ENCODE measurements around the gene EEF1AKMT4. TPM values are rescaled to one million over a fixed set of nuclear protein-coding genes. Genes with fewer than 3 reads are reported as not detected.
A peak's percentile ranks its signal among the peaks of the same experiment; 100 is the strongest.

The EEF1AKMT4 gene
- total RNA-seq, 2 experiments from 2014 or later: 18.8 TPM

GRCh38 chr3:184229394-184230080 lies 19.9 kb upstream of the EEF1AKMT4 start, which contains the start of gene VWA5B2:
Gene VWA5B2 (plus strand): TSS chr3:184229585. CDS start chr3:184230529, 944 bp downstream.
- Histone ChIP-seq H3K9me3 (ENCODE audit: low read length) (no peaks in the 10 kb centered on the region), H2AFZ (ENCODE audit: low read length) (no peak within 1 kb of the TSS), H3K9me2 (ENCODE audit: insufficient read depth, low read length) (no peaks in the 10 kb centered on the region), H3K27ac (ENCODE audit: low read depth, low read length, poor library complexity, severe bottlenecking) (no peak within 1 kb of the TSS), H3K4me1 (ENCODE audit: insufficient read depth, low read length, poor library complexity, severe bottlenecking) (peaks cover 7% of the 10 kb centered on the region), H3K36me3 (ENCODE audit: insufficient read depth, low read length) (no peaks in the 10 kb centered on the region), H3K4me2 (ENCODE audit: low read length) (peak within 1 kb of the TSS; percentile 50; the same call in 1 of the 2 replicates), H3K79me2 (ENCODE audit: insufficient read depth, low read depth, low read length) (no peaks in the 10 kb centered on the region), H3K4me3 (ENCODE audit: low read depth, low read length, poor library complexity, severe bottlenecking) (peak within 1 kb of the TSS; percentile 9), H4K20me1 (ENCODE audit: insufficient read depth, low read length) (no peaks in the 10 kb centered on the region)
- intact Hi-C loops (cut with micrococcal nuclease; ENCODE audit: unreplicated experiment): no loop called here
- TF ChIP-seq EZH2phosphoT487 (IDR thresholded peaks at IDR 0.05; ENCODE audit: borderline replicate concordance, low read depth, low read length): no peak
- no peak for TF ChIP-seq CTCF (conservative IDR thresholded peaks at IDR 0.05; ENCODE audit: low read length)
- ChIA-PET CTCF (ENCODE audit: unreplicated experiment) (no interaction called here), POLR2A (interaction anchor here (0.5 kb wide), 1 partner anchor 22 kb away, joined by 3 read pairs; no protein-coding TSS in a partner anchor)
- DNase-seq (ENCODE audit: low spot score): peak; percentile 35
- no TSS peak for BruUV-seq (replicated peaks)

DNA sequence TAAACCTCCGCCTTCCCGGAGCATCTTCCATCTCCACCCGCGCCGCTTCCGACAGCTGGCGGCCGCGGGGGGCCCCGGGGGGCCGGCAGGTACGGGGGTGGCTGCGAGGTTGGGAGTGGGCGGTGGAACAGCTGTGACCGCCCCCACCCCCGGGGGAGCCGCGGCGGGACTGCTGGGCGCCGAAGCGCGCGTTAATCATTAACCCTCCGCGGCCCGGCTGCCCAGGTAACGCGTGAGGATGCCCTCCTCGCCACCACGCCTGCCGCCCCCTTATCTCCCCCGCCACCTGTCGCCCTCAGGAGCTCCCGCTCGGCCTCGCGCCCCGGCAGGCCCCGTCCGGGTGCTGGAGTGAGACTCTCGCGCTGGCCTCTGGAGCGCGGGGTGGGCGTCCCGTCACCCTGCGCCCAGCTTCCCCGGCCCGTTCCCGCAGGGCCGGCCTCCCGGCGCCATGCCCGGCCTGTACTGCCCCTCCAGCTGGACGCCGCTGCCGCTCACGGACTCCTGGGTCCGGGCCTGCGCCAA lies 19.3 kb upstream of the EEF1AKMT4 start:
- Histone ChIP-seq H3K36me3 (ENCODE audit: insufficient read depth, low read length) (no peaks in the 10 kb centered on the region), H3K4me1 (ENCODE audit: insufficient read depth, low read length, poor library complexity, severe bottlenecking) (peaks cover 7% of the 10 kb centered on the region), H4K20me1 (ENCODE audit: insufficient read depth, low read length) (no peaks in the 10 kb centered on the region), H3K4me3 (ENCODE audit: low read depth, low read length, poor library complexity, severe bottlenecking) (peak overlapping the region; percentile 9), H3K79me2 (ENCODE audit: insufficient read depth, low read depth, low read length) (no peaks in the 10 kb centered on the region), H3K9me3 (ENCODE audit: low read length) (no peaks in the 10 kb centered on the region), H3K27ac (ENCODE audit: low read depth, low read length, poor library complexity, severe bottlenecking) (no peak overlapping the region), H2AFZ (ENCODE audit: low read length) (no peak overlapping the region), H3K9me2 (ENCODE audit: insufficient read depth, low read length) (no peaks in the 10 kb centered on the region), H3K4me2 (ENCODE audit: low read length) (peak overlapping the region; percentile 50; the same call in 1 of the 2 replicates)
- ChIA-PET POLR2A (interaction anchor here (0.5 kb wide), 1 partner anchor 22 kb away, joined by 3 read pairs; no protein-coding TSS in a partner anchor), CTCF (ENCODE audit: unreplicated experiment) (no interaction called here)
- intact Hi-C loops (cut with micrococcal nuclease; ENCODE audit: unreplicated experiment): no loop called here
- DNase-seq (ENCODE audit: low spot score): no peak
- BruUV-seq (replicated peaks): no TSS peak
- no peak for TF ChIP-seq EZH2phosphoT487 (IDR thresholded peaks at IDR 0.05; ENCODE audit: borderline replicate concordance, low read depth, low read length)
- TF ChIP-seq CTCF (conservative IDR thresholded peaks at IDR 0.05; ENCODE audit: low read length): no peak
